HEK293 (cell line): ENCODE results near the gene DDAH1.

Source experiments
- IKZF3 ChIP-seq: fragments of 450-650 bp; IDR thresholded peaks from 2 replicates; pipeline ENCODE4 v1.5.0; 2018; ENCODE audit warnings: missing biosample characterization, mild to moderate bottlenecking, missing genetic modification characterization, moderate library complexity
- KLF10 ChIP-seq: fragments of 450-650 bp; IDR thresholded peaks from 2 replicates; pipeline ENCODE4 v1.5.1; 2018; ENCODE audit warnings: missing biosample characterization, mild to moderate bottlenecking, missing genetic modification characterization
- KLF17 ChIP-seq: fragments of 450-650 bp; formaldehyde crosslinking; IDR thresholded peaks from 2 replicates; pipeline ENCODE4 v1.5.1; 2016; ENCODE audit warnings: missing biosample characterization, missing genetic modification characterization
- KLF7 ChIP-seq: fragments of 450-650 bp; formaldehyde crosslinking; IDR thresholded peaks from 2 replicates; pipeline ENCODE4 v1.5.1; 2016; ENCODE audit warnings: missing biosample characterization, missing genetic modification characterization, borderline replicate concordance
- MZF1 ChIP-seq: fragments of 450-650 bp; formaldehyde crosslinking; IDR thresholded peaks from 2 replicates; pipeline ENCODE4 v1.5.1; 2017; ENCODE audit warnings: missing biosample characterization, missing genetic modification characterization, borderline replicate concordance
- PBX3 ChIP-seq: sonication (generic); formaldehyde crosslinking; IDR thresholded peaks from 2 replicates; pipeline ENCODE4 v1.8.1; 2022; ENCODE audit warnings: mild to moderate bottlenecking, moderate library complexity, missing genetic modification reagents
- SP2 ChIP-seq: fragments of 450-650 bp; formaldehyde crosslinking; IDR thresholded peaks from 2 replicates; pipeline ENCODE4 v1.5.1; 2016; ENCODE audit warnings: missing biosample characterization, missing genetic modification characterization
- YY2 ChIP-seq: fragments of 450-650 bp; formaldehyde crosslinking; IDR thresholded peaks from 2 replicates; pipeline ENCODE4 v1.5.1; 2016; ENCODE audit warnings: missing biosample characterization, missing genetic modification characterization
- ZIC2 ChIP-seq: fragments of 450-650 bp; formaldehyde crosslinking; IDR thresholded peaks from 2 replicates; pipeline ENCODE4 v1.5.1; 2016; ENCODE audit warnings: missing biosample characterization, missing genetic modification characterization
- ZNF175 ChIP-seq: fragments of 450-650 bp; formaldehyde crosslinking; IDR thresholded peaks from 2 replicates; pipeline ENCODE4 v1.5.1; 2016; ENCODE audit warnings: missing biosample characterization, missing genetic modification characterization
- ZNF248 ChIP-seq: fragments of 450-650 bp; formaldehyde crosslinking; IDR thresholded peaks from 2 replicates; pipeline ENCODE4 v1.5.1; 2017; ENCODE audit warnings: missing biosample characterization, missing genetic modification characterization
- ZNF274 ChIP-seq, 2 experiments: fragments of 200-500 bp in 1 of 2; fragments of 450-650 bp in 1 of 2; sonication (Bioruptor generic) in 1 of 2; formaldehyde crosslinking in 1 of 2; IDR thresholded peaks; 2 replicates each; pipeline versions ENCODE4 v1.5.1 to v1.6.1; 2014 to 2016; ENCODE audit warnings: borderline replicate concordance in 1 of 2, inconsistent platforms in 1 of 2, low read length in 1 of 2, missing biosample characterization in 1 of 2, missing genetic modification characterization in 1 of 2
- ZNF311 ChIP-seq: fragments of 450-650 bp; formaldehyde crosslinking; IDR thresholded peaks from 2 replicates; pipeline ENCODE4 v1.5.1; 2017; ENCODE audit warnings: missing biosample characterization, missing genetic modification characterization, borderline replicate concordance
- ZNF341 ChIP-seq: fragments of 450-650 bp; formaldehyde crosslinking; IDR thresholded peaks from 2 replicates; pipeline ENCODE4; 2016; ENCODE audit warnings: low read depth, missing biosample characterization, missing genetic modification characterization
- ZNF394 ChIP-seq: fragments of 450-650 bp; formaldehyde crosslinking; IDR thresholded peaks from 2 replicates; pipeline ENCODE4 v1.5.1; 2016; ENCODE audit warnings: missing biosample characterization, missing genetic modification characterization, mild to moderate bottlenecking, moderate library complexity, borderline replicate concordance
- ZNF530 ChIP-seq: fragments of 450-650 bp; formaldehyde crosslinking; IDR thresholded peaks from 2 replicates; pipeline ENCODE4 v1.5.1; 2016; ENCODE audit warnings: low read depth, missing biosample characterization, missing genetic modification characterization
- ZNF561 ChIP-seq: fragments of 450-650 bp; IDR thresholded peaks from 2 replicates; pipeline ENCODE4 v1.5.1; 2018; ENCODE audit warnings: missing biosample characterization, missing genetic modification characterization, borderline replicate concordance
- ZNF596 ChIP-seq: fragments of 450-650 bp; IDR thresholded peaks from 2 replicates; pipeline ENCODE4 v1.5.0; 2018; ENCODE audit warnings: missing biosample characterization, mild to moderate bottlenecking, missing genetic modification characterization, moderate library complexity
- ZNF777 ChIP-seq: fragments of 450-650 bp; formaldehyde crosslinking; IDR thresholded peaks from 2 replicates; pipeline ENCODE4 v1.5.1; 2017; ENCODE audit warnings: missing biosample characterization, missing genetic modification characterization, borderline replicate concordance
- ZSCAN30 ChIP-seq: fragments of 450-650 bp; IDR thresholded peaks from 2 replicates; pipeline ENCODE4 v1.5.1; 2018; ENCODE audit warnings: missing biosample characterization, mild to moderate bottlenecking, missing genetic modification characterization, moderate library complexity
- TF ChIP-seq, protein P1 (sequence below): fragments of 450-650 bp; formaldehyde crosslinking; IDR thresholded peaks from 2 replicates; pipeline ENCODE4 v1.5.1; 2017; ENCODE audit warnings: missing biosample characterization, missing genetic modification characterization
- TF ChIP-seq, protein P2 (sequence below): fragments of 450-650 bp; formaldehyde crosslinking; IDR thresholded peaks from 2 replicates; pipeline ENCODE4 v1.5.1; 2017; ENCODE audit warnings: missing biosample characterization, missing genetic modification characterization
- TF ChIP-seq, protein P3 (sequence below): IDR thresholded peaks from 2 replicates; pipeline ENCODE4 v1.6.1; 2011; ENCODE audit warnings: mild to moderate bottlenecking, low read depth, low read length, borderline replicate concordance
- TF ChIP-seq, protein P4 (sequence below): fragments of 450-650 bp; formaldehyde crosslinking; conservative IDR thresholded peaks from 2 replicates; pipeline ENCODE4 v1.5.1; 2016; ENCODE audit warnings: low read depth, missing biosample characterization, missing genetic modification characterization
- TF ChIP-seq, protein P5 (sequence below): fragments of 450-650 bp; formaldehyde crosslinking; IDR thresholded peaks from 2 replicates; pipeline ENCODE4 v1.5.1; 2016; ENCODE audit warnings: missing biosample characterization, missing genetic modification characterization

The DDAH1 gene

DNA sequence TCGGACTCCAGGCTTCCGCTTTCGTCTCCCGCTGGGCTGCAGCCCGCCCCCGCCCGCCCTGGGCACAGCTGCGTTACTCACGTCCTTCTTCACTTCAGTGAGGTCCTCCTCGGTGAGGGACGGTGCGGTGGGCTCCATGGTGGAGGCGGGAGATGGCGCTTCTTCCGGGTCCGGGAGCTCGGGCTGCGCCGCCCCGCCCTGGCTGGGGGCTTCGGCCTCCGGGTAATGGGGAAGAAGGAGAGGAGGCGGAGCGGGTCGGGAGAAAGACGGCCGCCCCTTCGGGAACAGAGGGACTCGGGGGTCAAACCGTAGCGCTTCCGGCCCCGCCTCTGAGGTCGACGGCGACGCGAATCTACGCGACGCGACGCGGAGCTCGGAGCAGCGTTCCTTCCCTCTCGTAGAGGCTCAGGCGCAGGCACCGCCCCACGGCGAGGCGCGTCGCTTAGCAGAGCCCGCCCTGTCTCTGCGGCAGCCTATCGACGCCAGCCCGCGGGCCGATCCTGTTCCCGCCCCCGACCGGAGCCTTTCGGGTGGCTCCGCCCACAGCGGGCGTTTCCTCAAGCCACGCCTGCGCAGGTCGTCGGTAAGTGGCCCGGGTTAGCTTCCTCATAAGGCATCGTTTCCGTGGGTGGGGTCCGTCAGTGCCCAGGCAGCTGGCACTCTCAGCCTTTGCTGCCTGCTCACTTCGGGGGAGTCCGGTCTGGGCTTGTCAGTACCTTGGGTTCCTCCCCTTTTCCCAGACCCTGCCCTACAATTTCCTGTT is 188.6 kb downstream of the DDAH1 start, which contains the start of gene BCL10 (continued):
- TF ChIP-seq YY2 (tag by site-specific recombination) = 0 out of 2 replicates have a peak, but pooled peaks have one; percentile 61
- peak; percentile 83 for TF ChIP-seq PBX3 (CRISPR knock-in tag)
- TF ChIP-seq ZNF248 = no peak
- TF ChIP-seq ZNF175 (tag by site-specific recombination) = no peak
- TF ChIP-seq ZNF274 (IDR thresholded peaks at IDR 0.05; ENCODE audit: low read length) = no peak
- no peak for TF ChIP-seq ZNF274 (tag by site-specific recombination; IDR thresholded peaks at IDR 0.05; ENCODE audit: borderline replicate concordance)
- peak; percentile 97 for TF ChIP-seq SP2 (tag by site-specific recombination)
- TF ChIP-seq, protein P1, sequence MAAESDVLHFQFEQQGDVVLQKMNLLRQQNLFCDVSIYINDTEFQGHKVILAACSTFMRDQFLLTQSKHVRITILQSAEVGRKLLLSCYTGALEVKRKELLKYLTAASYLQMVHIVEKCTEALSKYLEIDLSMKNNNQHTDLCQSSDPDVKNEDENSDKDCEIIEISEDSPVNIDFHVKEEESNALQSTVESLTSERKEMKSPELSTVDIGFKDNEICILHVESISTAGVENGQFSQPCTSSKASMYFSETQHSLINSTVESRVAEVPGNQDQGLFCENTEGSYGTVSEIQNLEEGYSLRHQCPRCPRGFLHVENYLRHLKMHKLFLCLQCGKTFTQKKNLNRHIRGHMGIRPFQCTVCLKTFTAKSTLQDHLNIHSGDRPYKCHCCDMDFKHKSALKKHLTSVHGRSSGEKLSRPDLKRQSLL (tag by site-specific recombination) = peak; percentile 48; the same call in 1 of the 2 replicates
- TF ChIP-seq ZNF394 (tag by site-specific recombination) = peak; percentile 66; the same call in 1 of the 2 replicates
- TF ChIP-seq ZSCAN30 (tag by site-specific recombination) = peak; percentile 76
- TF ChIP-seq, protein P2, sequence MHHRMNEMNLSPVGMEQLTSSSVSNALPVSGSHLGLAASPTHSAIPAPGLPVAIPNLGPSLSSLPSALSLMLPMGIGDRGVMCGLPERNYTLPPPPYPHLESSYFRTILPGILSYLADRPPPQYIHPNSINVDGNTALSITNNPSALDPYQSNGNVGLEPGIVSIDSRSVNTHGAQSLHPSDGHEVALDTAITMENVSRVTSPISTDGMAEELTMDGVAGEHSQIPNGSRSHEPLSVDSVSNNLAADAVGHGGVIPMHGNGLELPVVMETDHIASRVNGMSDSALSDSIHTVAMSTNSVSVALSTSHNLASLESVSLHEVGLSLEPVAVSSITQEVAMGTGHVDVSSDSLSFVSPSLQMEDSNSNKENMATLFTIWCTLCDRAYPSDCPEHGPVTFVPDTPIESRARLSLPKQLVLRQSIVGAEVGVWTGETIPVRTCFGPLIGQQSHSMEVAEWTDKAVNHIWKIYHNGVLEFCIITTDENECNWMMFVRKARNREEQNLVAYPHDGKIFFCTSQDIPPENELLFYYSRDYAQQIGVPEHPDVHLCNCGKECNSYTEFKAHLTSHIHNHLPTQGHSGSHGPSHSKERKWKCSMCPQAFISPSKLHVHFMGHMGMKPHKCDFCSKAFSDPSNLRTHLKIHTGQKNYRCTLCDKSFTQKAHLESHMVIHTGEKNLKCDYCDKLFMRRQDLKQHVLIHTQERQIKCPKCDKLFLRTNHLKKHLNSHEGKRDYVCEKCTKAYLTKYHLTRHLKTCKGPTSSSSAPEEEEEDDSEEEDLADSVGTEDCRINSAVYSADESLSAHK (tag by site-specific recombination) = peak; percentile 53; the same call in 1 of the 2 replicates
- 0 out of 2 replicates have a peak, but pooled peaks have one; percentile 28 for TF ChIP-seq KLF7 (tag by site-specific recombination)
- TF ChIP-seq, protein P3, sequence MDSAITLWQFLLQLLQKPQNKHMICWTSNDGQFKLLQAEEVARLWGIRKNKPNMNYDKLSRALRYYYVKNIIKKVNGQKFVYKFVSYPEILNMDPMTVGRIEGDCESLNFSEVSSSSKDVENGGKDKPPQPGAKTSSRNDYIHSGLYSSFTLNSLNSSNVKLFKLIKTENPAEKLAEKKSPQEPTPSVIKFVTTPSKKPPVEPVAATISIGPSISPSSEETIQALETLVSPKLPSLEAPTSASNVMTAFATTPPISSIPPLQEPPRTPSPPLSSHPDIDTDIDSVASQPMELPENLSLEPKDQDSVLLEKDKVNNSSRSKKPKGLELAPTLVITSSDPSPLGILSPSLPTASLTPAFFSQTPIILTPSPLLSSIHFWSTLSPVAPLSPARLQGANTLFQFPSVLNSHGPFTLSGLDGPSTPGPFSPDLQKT = peak; percentile 99
- TF ChIP-seq ZIC2 = peak; percentile 35; the same call in 1 of the 2 replicates
- TF ChIP-seq IKZF3 = peak; percentile 75
- TF ChIP-seq, protein P4, sequence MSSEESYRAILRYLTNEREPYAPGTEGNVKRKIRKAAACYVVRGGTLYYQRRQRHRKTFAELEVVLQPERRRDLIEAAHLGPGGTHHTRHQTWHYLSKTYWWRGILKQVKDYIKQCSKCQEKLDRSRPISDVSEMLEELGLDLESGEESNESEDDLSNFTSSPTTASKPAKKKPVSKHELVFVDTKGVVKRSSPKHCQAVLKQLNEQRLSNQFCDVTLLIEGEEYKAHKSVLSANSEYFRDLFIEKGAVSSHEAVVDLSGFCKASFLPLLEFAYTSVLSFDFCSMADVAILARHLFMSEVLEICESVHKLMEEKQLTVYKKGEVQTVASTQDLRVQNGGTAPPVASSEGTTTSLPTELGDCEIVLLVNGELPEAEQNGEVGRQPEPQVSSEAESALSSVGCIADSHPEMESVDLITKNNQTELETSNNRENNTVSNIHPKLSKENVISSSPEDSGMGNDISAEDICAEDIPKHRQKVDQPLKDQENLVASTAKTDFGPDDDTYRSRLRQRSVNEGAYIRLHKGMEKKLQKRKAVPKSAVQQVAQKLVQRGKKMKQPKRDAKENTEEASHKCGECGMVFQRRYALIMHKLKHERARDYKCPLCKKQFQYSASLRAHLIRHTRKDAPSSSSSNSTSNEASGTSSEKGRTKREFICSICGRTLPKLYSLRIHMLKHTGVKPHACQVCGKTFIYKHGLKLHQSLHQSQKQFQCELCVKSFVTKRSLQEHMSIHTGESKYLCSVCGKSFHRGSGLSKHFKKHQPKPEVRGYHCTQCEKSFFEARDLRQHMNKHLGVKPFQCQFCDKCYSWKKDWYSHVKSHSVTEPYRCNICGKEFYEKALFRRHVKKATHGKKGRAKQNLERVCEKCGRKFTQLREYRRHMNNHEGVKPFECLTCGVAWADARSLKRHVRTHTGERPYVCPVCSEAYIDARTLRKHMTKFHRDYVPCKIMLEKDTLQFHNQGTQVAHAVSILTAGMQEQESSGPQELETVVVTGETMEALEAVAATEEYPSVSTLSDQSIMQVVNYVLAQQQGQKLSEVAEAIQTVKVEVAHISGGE (tag by site-specific recombination) = peak; percentile 86; the same call in 1 of the 2 replicates
- peak; percentile 96 for TF ChIP-seq ZNF777 (tag by site-specific recombination)
- peak; percentile 90 for TF ChIP-seq KLF10 (tag by site-specific recombination)
- TF ChIP-seq, protein P5, sequence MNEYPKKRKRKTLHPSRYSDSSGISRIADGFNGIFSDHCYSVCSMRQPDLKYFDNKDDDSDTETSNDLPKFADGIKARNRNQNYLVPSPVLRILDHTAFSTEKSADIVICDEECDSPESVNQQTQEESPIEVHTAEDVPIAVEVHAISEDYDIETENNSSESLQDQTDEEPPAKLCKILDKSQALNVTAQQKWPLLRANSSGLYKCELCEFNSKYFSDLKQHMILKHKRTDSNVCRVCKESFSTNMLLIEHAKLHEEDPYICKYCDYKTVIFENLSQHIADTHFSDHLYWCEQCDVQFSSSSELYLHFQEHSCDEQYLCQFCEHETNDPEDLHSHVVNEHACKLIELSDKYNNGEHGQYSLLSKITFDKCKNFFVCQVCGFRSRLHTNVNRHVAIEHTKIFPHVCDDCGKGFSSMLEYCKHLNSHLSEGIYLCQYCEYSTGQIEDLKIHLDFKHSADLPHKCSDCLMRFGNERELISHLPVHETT (tag by site-specific recombination) = 0 out of 2 replicates have a peak, but pooled peaks have one; percentile 30
- peak; percentile 69 for TF ChIP-seq ZNF341 (tag by site-specific recombination)
- no peak for TF ChIP-seq ZNF530 (tag by site-specific recombination)
- peak; percentile 75 for TF ChIP-seq ZNF561 (tag by site-specific recombination)
- no peak for TF ChIP-seq ZNF596 (tag by site-specific recombination)
- TF ChIP-seq KLF17 (tag by site-specific recombination) = peak; percentile 91
- TF ChIP-seq ZNF311 = no peak
- no peak for TF ChIP-seq MZF1 (tag by site-specific recombination)
